DMS 273 treated with DMSO at 0.1 percent for 48 hours (cell line): ENCODE results near the gene CCL7.

Experiments
- DNase-seq: peaks from one replicate; lab custom pipeline; 2025; lab: John Stamatoyannopoulos, UW

Gene CCL7

DNA sequence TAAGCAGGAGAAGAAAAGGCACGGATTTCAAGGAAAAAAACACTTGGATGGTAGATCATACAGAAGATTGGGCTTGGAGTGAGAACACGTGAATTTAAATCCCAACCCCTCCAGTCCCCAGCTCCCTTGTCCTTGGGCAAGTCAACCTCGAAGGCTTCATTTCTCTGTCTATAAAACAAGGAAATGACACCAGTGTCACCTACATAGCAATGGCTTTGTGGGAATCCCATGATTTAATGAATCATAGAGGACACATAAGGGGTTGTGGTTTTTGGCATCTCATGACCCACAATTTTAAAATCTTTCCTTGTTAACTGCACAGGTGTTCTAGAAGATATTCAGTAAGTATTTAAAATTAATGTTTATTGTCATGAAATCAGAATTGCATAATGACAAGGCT lies 23.1 kb upstream of the CCL7 start:
- DNase-seq, result no peak

DNA sequence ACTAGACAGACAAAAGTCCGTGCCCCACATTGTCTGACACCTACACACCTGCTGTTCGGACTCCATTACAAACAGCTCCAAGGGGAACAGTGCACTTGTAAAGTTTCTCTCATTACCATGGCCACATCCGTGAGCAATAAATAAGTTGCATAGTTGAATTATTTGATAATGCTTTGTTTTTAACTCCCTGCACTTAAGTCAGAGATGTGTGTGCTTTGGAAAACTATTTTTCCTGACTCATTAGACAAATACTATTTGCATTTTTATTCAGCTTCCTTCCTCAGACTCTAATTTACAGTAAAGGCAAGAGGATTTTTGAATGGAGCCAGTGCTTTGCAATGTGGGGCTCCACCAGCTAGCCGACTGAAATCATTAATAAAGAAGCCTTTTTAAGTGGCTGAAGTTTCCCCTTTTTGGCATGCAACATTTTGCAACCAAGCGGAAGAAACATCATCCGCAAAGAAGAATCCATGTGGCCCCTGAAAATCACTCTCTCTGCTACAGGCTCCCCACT lies 21.5 kb upstream of the CCL7 start:
- no peak for DNase-seq

GRCh38 chr17:34249061-34249460 lies 21.0 kb upstream of the CCL7 start:
- DNase-seq, result no peak

DNA sequence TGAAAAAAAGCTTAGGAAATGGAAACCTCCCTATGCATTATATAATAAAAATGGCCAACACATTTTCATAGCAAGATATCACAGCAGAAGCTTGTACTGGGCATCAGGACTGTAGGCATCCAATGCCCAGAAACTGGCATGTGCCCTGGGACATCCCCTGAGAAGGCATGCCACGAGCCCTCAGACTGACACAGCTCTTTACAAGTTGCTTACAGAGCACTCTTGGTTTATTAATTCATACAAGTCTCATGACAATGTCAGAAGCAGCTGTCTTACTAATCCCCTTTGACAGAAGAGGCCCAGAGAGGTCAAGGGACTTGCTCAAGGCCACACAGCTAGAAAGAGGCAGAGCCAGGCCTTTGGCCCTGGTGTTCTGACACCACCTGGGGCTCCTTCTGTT lies 20.5 kb upstream of the CCL7 start:
- no peak for DNase-seq

GRCh38 chr17:34251186-34251585 lies 18.8 kb upstream of the CCL7 start:
- DNase-seq, result no peak

GRCh38 chr17:34252095-34252443 lies 18.0 kb upstream of the CCL7 start:
- DNase-seq, result no peak

DNA sequence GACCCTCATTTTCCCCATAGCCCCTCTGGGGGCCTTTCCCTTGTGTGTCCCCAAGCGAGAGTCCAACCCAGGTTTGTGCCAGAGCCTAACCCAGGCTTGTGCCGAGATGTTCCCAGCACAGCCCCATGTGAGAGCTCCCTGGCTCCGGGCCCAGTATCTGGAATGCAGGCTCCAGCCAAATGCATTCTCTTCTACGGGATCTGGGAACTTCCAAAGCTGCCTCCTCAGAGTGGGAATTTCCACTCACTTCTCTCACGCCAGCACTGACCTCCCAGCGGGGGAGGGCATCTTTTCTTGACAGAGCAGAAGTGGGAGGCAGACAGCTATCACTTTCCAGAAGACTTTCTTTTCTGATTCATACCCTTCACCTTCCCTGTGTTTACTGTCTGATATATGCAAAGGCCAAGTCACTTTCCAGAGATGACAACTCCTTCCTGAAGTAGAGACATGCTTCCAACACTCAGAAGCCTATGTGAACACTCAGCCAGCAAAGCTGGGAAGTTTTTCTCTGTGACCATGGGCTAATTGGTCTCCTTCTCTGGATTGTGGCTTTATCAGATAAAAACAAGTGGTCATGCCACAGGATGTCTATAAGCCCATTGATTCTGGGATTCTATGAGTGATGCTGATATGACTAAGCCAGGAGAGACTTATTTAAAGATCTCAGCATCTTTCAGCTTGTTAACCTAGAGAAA lies 17.4 kb upstream of the CCL7 start:
- DNase-seq, result no peak

DNA sequence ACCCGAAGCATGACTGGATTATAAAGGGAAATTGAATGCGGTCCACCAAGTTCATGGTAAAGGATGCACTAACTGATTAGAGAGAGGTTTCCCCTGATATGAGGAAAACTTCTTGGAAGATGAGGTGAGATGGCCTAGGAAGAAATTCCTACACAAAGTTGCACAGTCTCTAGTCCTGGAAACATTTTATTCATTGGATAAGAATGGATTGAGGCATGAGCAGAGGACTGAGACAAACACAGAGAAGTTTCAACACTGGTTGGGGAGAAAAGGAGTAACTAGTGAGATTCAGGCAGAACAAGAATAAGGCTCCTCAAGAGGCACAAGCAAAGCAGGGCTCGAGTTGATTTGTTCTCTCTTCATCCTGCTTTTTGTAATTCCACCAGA lies 16.9 kb upstream of the CCL7 start:
- no peak for DNase-seq

DNA sequence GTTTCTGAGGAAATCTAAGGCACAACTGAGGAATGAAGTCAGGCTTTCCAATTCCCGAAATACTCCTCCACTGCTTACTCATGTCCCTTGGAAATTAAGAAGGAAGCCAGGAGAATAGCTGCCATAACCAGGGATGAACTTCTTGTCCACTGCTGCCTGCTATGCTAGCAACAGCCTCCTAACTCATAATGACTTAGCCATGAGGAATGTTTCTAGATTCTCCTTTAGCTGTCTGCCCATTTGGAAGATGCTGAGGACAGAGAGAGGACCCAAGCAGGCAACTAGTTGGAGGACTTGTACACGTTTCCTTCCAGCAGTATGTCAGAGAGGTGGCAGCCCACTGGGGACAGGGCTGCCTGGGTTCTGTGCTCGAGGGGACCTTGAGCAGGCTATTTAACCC lies 15.9 kb upstream of the CCL7 start:
- DNase-seq, result no peak

DNA sequence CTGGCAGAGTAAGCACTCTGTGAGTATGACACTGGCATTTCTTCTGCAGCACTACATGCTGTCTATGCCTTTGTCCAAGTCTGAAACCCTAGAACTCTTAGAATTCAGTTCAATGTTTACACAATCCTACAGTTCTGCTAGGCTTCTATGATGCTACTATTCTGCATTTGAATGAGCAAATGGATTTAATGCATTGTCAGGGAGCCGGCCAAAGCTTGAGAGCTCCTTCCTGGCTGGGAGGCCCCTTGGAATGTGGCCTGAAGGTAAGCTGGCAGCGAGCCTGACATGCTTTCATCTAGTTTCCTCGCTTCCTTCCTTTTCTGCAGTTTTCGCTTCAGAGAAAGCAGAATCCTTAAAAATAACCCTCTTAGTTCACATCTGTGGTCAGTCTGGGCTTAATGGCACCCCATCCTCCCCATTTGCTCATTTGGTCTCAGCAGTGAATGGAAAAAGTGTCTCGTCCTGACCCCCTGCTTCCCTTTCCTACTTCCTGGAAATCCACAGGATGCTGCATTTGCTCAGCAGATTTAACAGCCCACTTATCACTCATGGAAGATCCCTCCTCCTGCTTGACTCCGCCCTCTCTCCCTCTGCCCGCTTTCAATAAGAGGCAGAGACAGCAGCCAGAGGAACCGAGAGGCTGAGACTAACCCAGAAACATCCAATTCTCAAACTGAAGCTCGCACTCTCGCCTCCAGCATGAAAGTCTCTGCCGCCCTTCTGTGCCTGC lies 15.2 kb upstream of the CCL7 start, which contains the start of gene CCL2:
TSS of gene CCL2 (plus strand) at position 635 of the 730 bp plus-strand sequence. CDS start at position 700, 65 bp downstream.
- no peak for DNase-seq

DNA sequence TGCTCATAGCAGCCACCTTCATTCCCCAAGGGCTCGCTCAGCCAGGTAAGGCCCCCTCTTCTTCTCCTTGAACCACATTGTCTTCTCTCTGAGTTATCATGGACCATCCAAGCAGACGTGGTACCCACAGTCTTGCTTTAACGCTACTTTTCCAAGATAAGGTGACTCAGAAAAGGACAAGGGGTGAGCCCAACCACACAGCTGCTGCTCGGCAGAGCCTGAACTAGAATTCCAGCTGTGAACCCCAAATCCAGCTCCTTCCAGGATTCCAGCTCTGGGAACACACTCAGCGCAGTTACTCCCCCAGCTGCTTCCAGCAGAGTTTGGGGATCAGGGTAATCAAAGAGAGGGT lies 14.7 kb upstream of the CCL7 start:
- no peak for DNase-seq

- no peak for DNase-seq
Measured at GRCh38 chr17:34255841-34256240, 14.2 kb upstream of the CCL7 start.

GRCh38 chr17:34257299-34257985 lies 12.6 kb upstream of the CCL7 start:
- no peak for DNase-seq

GRCh38 chr17:34257986-34258326 lies 12.1 kb upstream of the CCL7 start:
- no peak for DNase-seq

- DNase-seq, result no peak
Measured at GRCh38 chr17:34259146-34259545, 10.9 kb upstream of the CCL7 start.

DNA sequence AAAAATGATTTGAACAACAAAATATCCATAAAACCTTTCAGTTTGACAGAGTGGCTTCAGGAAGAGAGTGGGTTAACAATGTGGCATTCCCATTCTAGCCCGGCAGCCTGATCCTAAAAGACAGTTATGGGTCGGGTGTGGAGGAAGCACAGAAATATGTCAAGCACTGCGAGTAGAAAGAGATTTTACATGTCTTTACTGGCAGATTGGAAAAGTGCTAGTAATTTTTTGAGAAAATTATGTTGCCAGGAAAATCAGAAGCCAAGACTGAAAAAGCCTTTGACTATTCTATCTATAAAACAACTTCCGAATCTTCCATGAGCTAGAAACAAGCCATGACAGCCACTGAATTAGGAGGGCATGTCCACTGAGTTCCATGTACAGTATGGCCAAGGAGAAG lies 9.2 kb upstream of the CCL7 start:
- no peak for DNase-seq

DNA sequence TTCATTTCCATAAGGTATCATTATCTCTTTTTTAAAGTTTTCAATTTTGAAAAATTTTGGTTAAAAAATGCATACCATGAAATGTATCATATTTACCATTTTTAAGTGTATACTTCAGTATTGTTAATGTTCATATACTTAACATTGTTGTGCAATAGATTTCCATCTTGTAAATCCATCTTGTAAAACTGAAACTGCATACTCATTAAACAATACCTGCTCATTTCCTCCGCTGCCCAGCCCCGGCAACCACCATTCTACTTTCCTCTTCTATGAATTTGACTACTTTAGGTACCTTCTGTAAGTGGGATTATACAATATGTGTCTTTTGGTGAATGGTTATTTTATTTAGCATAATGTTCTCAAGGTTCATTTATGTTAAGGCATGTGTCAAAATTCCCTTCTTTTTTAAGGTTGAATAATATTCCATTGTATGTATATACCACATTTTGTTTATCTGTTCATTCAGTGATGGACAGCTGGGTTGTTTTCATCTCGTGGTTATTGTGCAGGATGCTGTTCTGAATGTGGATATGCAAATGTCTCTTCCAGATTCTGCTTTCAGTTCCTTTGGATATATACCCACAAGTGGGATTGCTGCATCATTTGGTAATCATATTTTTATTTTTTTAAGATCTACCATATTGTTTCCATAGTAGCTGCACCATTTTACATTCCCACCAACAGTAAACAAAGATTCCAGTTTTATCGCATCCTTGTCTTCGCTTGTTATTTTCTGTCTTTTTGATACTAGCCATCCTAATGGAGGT lies 8.3 kb upstream of the CCL7 start:
- no peak for DNase-seq

DNA sequence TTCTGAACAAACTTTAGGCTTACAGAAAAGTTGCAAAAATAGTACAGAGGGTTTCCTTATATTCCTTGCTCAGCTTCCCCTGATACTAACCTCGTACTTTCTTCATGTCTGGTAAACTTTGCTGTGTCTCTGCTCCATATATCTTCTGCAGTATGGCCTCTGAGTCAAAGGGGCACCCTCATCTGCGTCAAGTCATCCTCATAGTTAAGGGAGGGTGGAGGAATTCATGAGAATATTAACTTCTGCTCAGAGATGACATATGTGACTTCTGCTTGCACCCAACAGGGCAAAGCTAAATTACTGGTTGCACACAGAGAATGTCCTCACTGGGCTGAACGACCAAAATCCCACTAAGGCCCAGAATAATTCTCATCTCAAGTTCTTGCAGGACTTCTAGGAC lies 4.3 kb upstream of the CCL7 start:
- DNase-seq, result no peak

DNA sequence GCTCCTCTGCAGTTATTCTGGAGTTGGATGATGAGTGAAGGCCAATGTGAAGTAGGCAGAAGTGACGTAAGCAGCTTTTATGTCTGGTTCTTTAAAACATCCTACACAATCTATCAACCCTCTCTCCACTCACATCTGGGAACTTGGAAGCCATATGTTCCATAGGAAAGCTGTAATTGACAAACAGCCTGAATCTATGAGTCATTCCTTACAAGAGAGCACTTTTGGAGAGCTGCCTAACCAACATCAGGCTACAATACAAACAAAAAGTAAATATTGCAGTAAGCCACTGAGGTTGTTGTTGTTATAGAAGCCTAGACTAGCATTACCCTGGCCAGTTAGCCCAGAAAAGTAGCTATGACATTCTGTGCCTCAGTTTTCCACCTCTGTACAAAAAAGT lies 5.9 kb downstream of the CCL7 start:
- no peak for DNase-seq

- DNase-seq, result no peak
Measured at GRCh38 chr17:34276826-34277225, 6.8 kb downstream of the CCL7 start.

DNA sequence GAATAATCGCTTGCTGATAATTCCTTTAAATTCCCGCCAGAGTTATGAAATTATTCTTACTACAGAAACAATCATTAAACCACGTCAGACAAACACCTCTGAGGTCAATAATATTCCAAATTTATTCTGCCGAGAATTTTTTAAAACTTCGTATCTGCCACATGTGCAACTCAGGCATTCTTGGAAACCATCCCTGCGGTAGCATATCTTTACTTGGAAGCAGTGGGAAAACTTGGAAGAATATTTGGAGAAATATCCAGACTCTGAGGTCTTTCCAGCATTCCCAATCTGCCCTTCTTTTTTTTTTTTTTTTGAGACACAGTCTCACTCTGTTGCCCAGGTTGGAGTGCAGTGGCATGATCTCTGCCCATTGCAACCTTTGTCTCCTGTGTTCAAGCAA lies 13.6 kb downstream of the CCL7 start:
- DNase-seq, result no peak

GRCh38 chr17:34285286-34285792 lies 15.3 kb downstream of the CCL7 start, which contains the start of gene CCL11:
Gene CCL11, plus strand, starts transcription at chr17:34285742. Its CDS starts 67 bp downstream, at chr17:34285809.
- DNase-seq, result no peak
